MV-4-11 (cell line): ENCODE data around the gene FUT6.
"Not testable (repeated sequence)": the region's sequence is repeated elsewhere in the genome, so short reads cannot be mapped to it uniquely, and the experiment has no call there.

ENCODE experiments used
- DNase-seq: peaks from one replicate; lab custom pipeline; 2025; lab: John Stamatoyannopoulos, UW

The FUT6 gene

DNA sequence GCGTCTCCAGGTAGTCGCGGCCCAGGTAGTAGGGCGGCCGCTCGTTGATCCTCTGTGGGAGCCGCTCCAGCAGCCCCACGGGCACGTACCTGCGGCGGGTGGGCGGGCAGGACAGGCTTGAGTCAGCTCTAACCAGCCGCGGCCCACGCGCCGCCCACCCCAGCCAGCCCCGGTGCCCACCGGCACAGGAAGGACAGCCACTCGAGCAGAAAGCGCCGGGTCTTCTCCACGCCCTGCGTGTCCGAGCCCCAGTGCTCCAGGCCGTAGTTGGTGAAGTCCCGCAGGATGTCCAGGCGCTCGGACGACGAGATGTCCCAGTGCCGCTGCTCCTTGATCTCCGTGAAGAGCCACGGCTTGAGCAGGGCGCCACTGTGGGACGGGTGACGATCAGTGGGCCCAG lies 54.1 kb downstream of the FUT6 start:
- DNase-seq = no peak

DNA sequence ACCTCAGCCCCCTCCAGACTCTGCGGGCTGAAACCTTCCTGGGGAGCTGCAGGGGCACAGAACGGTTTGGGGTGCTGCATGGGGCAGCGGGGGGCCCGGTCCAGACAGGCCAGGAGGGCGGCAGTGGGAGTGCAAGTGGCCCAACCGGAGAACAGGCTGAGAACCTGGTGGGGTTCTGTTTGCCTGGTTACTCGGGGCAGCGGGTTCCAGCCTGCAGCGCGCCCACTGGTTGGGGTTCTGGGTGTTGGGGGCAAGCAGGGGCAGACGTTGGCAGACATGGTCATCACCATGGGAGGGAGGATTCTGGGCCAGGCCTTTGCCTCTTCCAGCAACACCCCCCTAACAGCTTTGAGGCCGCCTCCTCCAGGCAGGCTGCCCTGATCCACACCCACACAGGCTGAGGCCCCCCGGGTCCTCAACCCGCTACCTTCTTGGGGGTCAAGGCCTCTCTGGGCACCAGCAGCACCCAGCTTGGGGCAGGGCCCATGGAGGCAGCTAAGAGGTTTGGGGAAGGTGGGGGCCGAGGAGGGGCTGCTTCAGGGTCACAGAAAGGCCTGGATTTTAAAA lies 54.8 kb downstream of the FUT6 start, which contains the start of gene PRR22:
Gene PRR22, minus strand, starts transcription at position 166 of the 567 bp plus-strand sequence. Its CDS starts 86 bp downstream, at position 80.
- no peak for DNase-seq

DNA sequence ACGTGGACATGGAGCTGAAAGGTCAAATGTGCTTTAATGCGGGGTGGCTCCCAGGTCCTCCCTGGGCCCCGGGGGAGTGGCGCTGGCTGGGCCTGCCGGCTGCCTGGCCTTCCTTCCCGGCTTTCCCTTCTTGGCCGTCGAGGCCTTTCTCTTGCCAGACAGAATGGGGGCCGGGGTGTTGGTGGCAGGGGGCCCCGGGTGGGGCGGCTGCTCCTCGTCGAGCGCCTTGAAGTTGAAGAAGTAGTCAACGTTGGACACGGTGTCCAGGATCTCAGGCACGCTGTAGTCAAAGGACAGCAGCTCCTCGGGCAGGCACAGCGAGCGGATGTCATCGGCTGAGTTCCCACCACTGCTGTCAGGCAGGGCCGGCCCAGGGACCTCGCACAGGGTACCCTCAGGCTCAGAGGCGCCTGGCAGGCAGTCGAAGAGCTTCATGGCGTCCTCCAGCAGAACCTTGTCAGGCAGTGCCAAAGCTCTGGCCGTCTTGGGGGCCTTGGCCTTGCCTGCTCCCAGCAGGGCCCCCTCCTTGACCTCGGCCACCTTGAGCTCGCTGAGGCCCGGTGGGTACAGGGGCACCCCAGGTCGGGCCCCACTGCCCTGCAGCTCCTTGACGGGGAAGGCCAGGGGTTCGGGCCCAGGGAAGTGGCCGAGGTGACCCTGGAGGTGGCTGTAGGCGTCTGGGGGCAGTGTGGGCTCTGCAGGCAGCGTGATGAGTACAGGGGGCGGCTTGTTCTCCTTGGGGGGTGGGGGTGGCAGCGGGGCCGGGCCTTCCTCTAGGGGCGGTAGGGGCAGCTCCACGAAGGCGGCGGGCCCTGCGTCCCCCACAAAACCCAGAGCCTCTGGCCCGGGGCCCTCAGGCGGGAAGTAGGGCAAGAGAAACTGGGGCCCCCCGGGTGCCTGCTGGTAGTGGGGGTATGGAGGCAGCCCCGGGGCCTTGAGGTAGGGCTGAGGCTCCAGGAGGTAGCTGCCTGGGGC lies 56.3 kb downstream of the FUT6 start:
- DNase-seq = no peak

DNA sequence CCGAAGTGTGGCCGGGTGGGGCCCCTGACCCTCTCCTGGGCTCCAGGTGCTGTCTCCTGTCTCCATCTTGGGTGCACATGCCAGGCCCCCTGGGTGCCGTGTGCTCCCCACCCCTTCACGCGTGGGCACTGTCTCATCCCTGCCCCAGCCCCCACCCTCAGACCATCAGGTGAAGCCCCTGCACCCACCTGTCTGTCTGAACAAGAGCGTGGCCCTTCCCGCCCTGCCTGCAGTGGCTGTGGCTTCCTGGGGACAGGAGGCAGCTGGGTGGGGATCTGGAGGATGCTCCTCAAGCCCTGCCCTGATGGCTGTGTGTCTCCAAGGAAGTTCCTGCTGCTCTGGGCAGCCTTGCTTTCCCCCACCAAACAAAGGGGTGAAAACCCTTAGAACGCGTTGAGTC lies 57.2 kb downstream of the FUT6 start:
- no peak for DNase-seq

DNA sequence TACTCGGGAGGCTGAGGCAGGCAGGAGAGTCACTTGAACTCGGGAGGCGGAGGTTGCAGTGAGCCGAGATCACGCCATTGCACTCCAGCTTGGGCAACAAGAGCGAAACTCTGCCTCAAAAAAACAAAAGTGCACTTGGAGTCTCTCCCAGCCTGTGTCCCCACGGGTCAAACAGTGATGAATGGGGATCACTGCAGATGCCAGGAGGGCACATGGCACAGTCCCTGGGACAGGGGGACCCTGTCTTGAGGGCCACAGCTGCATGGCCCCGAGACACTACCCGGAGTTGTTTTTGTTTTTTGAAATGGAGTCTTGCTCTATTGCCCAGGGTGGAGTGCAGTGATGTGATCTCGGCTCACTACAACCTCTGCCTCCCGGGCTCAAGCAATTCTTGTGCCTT lies 58.6 kb downstream of the FUT6 start:
- not testable (repeated sequence) for DNase-seq
